Head of caudate nucleus (tissue), 42 donors: ENCODE data around the gene PCGF2.
A peak's percentile ranks its signal among the peaks of the same experiment; 100 is the strongest.
"Not testable (repeated sequence)": the region's sequence is repeated elsewhere in the genome, so short reads cannot be mapped to it uniquely, and the experiment has no call there.

Source experiments
- DNase-seq, 42 donors: peaks; one replicate each; pipeline versions ENCODE4 v3.0.0 to v3.0.0-alpha.2; 2020 to 2021; ENCODE audit warnings: mixed read lengths in 7 of 42
- intact Hi-C: fragments of 100-400 bp; cut with DNase I; formaldehyde crosslinking; loops from one replicate; pipeline ENCODE4 v1.15.0; 2022

PCGF2 gene

DNA sequence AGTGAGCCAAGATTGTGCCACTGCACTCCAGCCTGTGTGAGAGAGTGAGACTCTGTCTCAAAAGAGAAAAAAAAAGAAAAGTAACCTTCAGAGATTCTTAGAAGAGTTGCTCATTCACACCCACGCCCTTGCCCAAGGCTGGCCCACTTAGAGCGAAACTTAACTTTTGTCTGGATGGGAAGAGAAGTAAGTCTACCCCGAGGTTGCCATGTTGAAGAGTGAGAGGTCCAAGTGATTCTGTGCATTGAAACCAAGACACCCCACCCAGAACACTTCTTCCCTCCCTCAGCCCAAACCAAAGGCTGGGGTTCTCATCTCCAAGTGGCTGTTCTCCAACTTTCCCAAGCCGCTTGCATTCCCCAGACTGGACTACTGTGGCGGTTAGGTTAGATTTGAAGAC, 20.4 kb downstream of the PCGF2 start:
- intact Hi-C loops, result no loop called here

DNA sequence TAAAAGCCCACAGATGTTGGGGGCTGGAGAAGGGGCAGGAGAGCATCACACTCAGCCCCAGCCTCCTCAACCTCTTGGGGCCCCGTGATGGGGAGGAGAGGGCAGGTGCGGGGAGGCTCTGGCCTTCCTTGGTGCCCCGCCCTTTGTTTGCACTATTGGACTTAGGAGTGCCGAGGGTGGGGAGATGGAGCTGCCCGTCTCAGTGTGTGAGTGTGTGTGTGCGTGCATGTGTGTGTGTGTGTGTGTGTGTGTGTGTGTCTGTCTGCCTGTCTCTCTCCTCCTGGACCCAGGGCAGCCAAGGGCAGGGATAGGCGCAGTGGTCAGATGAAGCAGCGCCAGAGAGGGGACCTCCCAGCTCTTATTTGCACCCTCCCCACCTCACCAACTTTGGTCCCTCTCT, 22.0 kb downstream of the PCGF2 start:
- intact Hi-C loops, DNase-seq: not testable (repeated sequence)

More for the DNA sequence above, 20.4 kb downstream of the PCGF2 start:
- no peak for DNase-seq

DNA sequence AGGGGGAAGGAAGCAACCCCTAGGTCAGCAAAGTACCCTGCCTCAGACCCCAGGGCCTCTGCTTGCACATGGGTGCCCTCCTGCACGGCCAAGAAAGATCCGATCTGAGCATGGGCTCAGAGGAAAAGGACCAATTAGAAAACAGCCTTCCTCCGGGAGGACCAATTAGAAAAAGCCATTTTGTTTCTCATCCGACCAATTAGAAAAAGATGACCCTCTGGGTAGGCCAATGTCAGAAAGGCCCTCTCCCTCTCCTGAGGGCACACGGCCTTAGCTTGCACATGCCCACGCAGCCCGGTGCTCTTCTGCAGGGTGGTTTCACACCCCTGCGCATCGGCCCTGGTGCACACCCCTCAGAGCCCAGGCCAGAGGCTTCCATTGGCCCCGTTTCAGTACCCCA, 23.1 kb downstream of the PCGF2 start:
- intact Hi-C loops, result no loop called here
- DNase-seq, result peak in 2 of 42 donors; percentile 51 to 71

DNA sequence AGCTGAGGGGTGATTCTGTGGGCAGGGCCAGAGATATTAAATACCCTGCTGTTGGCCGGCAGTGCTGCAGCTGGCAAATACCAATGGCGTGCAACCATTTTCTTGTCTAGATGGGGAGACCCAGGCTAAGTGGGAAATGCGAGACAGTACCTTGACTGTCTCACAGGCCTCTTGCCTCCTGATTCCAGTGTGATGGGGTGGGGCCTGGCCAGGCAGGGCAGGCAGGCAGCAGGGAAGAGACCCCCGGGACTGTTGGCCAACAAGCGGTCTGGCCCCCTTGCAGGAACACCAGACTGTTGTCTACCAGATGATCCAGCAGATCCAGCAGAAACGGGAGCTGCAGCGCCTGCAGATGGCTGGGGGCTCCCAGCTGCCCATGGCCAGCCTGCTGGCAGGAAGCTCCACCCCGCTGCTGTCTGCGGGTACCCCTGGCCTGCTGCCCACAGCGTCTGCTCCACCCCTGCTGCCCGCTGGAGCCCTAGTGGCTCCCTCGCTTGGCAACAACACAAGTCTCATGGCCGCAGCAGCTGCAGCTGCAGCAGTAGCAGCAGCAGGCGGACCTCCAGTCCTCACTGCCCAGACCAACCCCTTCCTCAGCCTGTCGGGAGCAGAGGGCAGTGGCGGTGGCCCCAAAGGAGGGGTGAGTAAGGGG, 23.7 kb downstream of the PCGF2 start:
- peak; percentile 82 to 96 (median 92) for DNase-seq
- intact Hi-C loops, result no loop called here

DNA sequence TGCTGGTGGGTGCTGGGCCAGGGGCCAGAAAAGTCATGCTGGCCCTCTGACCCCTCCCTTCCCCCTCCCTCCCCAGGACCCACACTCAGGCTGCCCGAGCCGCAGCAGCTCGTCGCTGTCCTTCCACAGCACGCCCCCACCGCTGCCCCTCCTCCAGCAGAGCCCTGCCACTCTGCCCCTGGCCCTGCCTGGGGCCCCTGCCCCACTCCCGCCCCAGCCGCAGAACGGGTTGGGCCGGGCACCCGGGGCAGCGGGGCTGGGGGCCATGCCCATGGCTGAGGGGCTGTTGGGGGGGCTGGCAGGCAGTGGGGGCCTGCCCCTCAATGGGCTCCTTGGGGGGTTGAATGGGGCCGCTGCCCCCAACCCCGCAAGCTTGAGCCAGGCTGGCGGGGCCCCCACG, 26.3 kb downstream of the PCGF2 start:
- DNase-seq, result no peak
- intact Hi-C loops, result no loop called here

DNA sequence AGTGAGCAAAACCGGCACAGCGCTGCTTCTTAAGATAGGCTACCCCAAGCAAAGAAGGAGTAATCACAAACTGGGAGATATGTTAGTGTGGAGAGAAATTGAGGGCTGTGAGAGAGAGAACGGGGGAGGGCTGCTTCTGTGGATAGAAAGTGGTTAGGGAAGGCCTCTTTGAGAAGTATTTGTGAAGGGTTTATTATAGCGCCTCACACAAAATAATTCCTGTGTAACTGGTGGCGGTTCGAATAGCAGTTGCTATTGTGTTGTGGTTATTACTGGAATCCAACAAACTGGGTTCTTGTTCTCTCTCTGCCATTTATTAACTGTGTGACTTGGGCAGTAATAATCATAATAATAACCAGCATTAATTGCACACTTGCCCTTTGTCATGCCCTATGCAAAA, 27.2 kb downstream of the PCGF2 start:
- intact Hi-C loops, result no loop called here
- DNase-seq, result no peak

DNA sequence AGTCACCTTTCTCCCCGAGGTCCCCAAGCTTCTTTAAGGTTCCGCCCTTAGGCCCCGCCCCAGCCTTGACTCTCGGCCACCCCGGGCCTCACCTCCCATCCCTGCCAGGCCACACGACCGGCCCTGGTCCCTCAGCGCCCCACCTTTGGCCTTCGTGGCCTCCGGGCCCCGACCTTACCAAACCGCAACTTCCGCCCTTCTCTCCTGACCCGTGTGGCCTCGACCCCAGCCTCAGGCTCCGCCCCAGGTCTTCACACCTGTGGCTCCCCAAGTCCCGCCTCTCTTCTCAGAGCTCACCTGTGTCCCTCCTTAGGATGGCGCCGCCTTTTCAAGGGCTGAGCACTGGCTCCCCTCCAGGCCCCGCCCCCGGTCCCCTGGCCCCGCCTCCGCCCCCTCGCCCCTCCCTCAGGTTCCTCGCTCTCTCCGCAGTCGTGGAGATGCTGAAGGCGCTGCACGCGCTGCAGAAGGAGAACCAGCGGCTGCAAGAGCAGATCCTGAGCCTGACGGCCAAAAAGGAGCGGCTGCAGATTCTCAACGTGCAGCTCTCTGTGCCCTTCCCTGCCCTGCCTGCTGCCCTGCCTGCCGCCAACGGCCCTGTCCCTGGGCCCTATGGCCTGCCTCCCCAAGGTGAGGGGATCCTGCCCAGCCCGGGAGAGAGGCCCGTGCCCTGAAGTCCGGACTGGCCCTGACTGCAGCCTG, 28.0 kb downstream of the PCGF2 start:
- no peak for DNase-seq
- intact Hi-C loops, result no loop called here

DNA sequence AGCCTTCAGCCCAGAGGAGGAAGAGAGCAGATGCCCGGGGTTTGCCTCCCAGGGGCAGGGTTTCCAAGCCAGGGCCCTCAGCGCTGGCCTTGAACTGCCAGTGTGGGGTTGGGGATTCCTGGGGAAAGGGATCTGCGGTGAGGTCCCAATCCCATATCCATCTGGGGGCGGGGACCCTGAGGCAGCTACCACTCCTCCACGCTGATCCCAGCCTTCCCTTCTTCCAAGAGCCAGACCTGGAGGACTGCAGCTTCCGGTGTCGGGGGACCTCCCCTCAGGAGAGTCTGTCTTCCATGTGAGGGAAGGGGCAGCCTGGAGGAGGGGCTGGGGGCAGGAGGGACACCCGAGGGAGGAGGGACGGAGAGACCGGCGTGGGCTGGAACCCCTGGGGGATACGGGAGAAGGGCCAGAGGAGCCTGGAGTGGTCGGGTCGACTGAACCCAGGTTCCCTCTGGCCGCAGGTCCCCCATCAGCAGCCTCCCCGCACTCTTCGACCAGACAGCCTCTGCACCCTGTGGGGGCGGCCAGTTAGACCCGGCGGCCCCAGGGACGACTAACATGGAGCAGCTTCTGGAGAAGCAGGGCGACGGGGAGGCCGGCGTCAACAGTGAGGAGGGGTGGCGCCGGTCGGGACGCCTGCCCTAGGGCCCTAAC, 28.7 kb downstream of the PCGF2 start:
- DNase-seq, result no peak
- intact Hi-C loops, result no loop called here

DNA sequence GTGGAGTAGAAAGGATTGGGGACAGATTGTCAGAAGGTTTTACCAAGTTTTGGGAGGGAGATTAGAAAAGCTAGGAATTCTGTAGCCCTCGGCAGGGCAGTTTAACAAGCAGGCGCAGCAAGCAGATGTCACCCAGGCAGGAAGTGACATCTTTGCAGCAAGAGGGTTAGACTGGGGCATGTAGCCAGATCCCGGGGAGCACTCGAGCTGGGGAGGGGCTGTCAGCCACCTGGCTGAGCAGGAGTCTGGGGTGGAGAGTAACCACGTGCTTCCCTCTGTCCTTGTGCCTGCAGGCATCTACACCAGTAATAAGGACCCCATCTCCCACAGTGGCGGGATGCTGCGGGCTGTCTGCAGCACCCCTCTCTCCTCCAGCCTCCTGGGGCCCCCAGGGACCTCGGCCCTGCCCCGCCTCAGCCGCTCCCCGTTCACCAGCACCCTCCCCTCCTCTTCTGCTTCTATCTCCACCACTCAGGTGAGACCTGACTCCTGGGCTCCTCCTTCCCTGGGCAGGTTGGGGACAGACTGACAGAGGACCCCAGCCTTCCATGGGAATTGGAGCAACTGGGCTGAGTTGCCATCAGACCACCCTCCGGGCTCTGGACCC, 30.9 kb downstream of the PCGF2 start:
- intact Hi-C loops, result no loop called here
- no peak for DNase-seq

DNA sequence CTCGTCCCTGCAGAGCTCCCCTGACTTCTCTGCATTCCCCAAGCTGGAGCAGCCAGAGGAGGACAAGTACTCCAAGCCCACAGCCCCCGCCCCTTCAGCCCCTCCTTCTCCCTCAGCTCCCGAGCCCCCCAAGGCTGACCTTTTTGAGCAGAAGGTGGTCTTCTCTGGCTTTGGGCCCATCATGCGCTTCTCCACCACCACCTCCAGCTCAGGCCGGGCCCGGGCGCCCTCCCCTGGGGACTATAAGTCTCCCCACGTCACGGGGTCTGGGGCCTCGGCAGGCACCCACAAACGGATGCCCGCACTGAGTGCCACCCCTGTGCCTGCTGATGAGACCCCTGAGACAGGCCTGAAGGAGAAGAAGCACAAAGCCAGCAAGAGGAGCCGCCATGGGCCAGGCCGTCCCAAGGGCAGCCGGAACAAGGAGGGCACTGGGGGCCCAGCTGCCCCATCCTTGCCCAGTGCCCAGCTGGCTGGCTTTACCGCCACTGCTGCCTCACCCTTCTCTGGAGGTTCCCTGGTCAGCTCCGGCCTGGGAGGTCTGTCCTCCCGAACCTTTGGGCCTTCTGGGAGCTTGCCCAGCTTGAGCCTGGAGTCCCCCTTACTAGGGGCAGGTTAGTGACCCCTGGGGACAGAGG, 31.6 kb downstream of the PCGF2 start:
- no peak for DNase-seq
- intact Hi-C loops, result no loop called here

DNA sequence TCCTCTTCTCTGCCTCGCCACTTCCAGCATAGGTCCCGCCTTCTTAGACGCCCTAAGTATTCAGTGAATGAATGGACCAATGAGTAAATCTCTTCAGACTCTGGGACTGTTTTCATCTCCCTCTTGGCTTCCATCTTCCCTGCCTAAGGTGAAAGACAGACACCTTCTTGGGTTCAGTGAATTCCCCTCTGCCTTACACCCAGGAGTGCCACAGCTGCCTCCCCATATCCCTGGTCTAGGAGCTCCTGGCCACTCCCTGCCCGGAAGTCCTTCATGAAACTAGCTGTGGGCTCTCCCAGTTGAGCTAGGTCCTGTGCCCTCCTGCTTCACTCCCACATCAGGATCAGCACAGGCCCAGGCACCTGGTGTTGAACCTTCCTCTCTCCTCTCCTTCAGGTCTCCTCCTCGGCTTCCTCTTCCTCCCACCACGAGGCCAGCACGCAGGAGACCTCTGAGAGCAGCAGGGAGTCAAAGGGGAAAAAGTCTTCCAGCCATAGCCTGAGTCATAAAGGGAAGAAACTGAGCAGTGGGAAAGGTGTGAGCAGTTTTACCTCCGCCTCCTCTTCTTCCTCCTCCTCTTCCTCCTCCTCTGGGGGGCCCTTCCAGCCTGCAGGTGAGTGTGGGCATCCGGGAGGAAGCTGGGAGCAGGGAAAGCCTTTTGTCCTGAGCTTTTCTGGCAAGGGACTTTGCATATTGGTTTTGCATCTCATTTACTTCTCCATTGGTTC, 32.8 kb downstream of the PCGF2 start:
- no peak for DNase-seq
- intact Hi-C loops, result no loop called here

DNA sequence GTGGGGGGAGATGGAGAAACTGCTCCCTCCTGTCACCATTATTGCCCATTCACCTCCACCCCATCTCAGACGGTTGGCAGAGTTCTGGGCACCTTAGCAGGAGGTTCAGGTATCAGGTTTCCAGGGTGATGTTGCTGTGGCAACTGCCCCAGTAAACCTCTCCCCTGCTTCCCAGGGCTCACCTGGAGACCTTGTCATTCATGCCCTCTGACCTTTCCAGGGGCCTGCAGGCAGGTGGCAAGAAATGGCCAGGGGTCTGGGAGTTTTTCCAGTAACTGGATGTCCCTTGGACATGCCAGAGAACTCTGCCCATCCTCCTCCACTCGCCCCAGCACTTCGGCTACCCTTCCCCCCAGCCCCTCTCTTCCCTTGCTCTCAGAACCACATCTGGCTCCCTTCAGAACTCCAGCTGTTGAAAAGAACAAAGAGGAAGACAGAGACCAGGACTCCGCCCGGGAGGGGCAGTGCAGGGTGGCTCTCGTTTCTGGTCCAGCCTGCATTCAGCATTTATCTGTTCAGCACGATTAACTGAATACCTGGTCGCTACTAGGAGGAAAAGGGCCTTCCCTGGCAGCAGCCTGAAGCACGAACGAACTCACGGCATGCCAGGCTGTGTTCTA, 34.6 kb downstream of the PCGF2 start:
- DNase-seq, result no peak
- intact Hi-C loops, result no loop called here

DNA sequence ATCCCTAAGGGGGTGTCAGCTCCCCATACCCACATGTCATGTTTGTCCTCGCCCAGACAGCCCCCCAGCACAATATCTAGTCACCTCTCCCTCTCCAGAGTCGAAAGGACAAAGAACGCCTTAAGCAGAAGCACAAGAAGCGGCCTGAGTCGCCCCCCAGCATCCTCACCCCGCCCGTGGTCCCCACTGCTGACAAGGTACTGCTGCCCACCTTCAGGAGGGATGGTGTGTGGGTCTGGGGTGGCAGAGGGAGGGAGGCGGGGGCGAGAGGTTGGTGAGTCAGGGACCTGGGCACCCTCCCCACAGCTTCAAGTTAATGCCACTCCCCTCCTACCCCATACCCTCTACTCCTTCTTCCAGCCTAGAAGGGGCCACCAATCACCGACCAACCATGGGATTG, 35.5 kb downstream of the PCGF2 start:
- intact Hi-C loops, result no loop called here
- no peak for DNase-seq

DNA sequence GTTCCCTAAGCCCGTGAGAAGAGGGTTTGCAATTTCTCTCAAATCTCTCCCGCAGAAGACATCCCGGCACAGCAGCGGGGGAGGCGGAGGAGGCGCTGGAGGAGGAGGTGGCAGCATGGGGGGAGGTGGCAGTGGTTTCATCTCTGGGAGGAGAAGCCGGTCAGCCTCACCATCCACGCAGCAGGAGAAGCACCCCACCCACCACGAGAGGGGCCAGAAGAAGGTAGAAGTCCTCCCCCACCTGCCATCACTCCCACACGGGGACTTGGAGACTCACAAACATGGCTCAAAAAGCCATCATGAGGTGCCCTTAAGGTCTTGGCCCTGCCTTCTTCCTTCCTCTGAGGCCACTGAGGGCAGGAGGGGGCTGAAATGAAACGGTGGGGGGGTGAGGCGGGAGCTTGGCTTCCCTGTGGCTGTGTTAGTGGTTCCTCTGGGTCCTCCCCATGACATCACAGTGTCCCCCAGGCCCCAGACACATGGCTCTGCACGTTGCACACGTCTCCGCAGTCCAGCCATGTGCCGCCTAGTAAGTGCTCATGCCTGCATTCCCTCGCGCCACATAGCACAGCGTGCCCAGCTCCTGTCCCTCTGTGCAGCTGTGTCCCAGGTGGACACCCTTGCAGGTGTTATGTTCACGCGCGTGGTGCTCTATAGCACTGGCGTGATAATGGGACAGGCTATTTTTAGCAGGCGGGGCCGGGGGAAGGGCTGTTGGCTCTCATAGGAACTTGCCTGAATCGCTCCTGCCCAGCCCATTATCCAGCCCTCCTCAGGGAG, 36.2 kb downstream of the PCGF2 start:
- peak in 2 of 42 donors; percentile 38 to 46 for DNase-seq
- intact Hi-C loops, result no loop called here

DNA sequence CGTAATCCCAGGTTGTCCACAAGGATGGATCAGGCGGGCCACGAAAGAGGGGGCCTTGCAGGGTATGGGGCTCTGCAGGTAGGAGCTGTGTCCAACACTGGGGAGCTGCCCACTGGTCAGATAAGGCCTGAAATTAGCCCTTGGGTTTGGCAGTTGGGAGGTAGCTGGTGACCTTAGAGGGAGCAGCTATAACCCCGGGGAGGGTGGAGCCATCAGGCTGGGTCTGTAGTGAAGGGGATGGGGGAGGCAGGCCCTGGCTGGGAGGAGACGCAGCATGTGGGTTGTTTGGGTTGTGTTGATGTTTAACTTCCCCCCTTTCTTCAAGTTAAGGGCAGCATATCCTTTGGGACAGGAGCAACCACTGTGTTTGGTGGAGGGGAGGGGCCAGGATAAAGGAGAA, 37.2 kb downstream of the PCGF2 start:
- intact Hi-C loops, result no loop called here

DNA sequence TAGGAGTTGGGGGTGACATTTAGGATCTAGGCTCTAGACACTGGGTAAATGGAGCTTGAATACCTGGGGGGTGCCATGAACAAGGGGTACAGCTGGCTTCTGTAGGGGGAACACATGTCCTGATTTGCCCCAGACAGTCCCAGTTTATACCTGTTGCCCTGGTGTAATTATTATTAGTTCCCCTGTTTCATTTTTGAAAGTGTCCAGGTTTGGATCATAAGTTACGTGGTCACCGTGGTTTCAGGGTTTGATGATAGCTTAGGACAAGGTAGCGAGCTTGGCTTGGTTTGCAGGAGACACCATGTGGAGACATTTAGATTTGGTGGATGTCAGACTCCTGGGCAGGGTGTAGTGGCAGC, 37.6 kb downstream of the PCGF2 start:
- DNase-seq, result no peak
- intact Hi-C loops, result no loop called here

More for the DNA sequence above, 37.2 kb downstream of the PCGF2 start:
- DNase-seq, result no peak

DNA sequence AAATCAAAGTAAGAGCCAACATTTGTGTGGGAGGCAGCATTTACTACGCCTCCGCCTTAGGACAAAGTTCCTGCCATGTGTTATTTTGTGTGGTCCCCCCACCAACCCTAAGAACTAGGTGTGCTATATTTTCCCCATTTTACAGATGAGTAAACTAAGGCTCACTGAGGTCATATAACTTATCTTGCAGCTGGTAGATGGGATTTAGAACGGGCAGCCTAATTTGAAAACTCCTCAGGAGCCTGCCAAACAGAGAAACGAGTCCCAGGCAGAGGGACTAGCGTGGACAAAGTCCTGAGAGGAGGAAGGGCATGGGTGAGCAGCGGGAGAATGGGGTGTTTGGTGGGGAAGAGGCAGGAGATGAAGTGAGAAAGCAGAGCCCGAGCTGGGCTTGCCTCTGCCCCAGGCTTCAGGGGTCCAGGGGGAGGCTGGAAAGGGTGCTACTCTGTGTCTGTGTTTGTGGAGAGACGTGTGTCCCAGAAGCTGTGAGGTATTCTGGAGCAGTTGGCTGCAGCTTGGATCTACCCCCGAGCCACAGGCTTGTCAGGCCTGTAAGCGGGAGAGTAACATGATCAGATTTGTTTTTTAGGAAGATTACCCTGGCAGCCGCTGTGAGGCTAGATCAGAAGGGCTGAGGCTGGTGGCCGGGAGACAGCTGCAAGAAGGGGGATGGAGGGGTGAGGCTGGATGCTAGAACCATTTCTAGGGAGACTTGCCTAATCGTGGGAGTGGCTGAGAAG, 38.1 kb downstream of the PCGF2 start:
- intact Hi-C loops, result no loop called here
- DNase-seq, result no peak
